Activated T-cell treated with anti-CD3 and anti-CD28 coated beads, Interleukin-2, amount 50 U/mL, for 1 hour (primary cell): ENCODE data around the gene APOBEC3C.
A peak's percentile ranks its signal among the peaks of the same experiment; 100 is the strongest.
"Not testable (repeated sequence)": the region's sequence is repeated elsewhere in the genome, so short reads cannot be mapped to it uniquely, and the experiment has no call there.

Source experiments
- DNase-seq: peaks from one replicate; pipeline ENCODE4 v3.0.0-alpha.2; 2020

The APOBEC3C gene

GRCh38 chr22:38984224-38984623 is 29.8 kb upstream of the APOBEC3C start:
- DNase-seq: no peak

DNA sequence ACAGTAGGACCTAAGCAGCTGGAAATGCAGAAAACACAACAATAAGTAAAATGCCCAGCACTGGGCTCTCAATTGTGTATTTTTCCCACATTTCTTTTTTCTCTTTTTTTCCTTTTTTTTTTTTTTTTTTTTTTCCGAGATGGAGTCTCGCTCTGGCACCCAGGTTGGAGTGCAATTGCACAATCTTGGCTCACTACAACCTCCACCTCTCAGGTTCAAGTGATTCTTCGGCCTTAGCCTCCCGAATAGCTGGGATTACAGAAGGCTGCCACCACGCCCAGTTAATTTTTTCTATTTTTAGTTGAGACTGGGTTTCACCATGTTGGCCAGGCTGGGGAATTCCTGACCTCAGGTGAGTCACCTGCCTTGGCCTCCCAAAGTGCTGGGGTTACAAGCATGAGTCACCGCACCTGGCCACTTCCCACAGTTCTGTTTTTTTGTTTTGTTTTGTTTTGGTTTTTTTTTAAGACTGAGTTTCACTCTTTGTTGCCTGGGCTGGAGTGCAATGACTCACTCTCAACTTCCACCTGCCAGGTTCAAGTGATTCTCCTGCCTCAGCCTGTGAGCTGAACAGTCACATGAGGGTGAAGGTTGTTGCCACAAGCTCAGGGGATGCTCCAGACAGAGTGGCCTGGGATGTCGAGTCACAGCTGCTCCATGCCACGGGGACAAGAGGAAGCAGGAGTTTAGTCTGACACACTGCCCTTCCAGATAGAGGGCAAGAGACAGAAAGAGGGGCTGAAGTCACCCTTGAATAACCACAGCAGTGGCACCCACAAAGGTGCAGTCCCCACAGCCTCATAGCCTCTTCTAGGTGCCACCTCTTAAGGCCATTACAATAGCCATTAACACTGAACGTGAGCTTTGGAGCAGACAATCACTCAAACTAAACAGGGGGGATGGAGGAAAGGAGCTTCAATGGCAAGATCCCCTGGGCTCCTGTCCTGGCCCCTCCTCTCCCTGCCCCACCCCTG is 29.0 kb upstream of the APOBEC3C start:
- peak; percentile 65 for DNase-seq

GRCh38 chr22:38986629-38987028 is 27.4 kb upstream of the APOBEC3C start:
- DNase-seq: no peak

DNA sequence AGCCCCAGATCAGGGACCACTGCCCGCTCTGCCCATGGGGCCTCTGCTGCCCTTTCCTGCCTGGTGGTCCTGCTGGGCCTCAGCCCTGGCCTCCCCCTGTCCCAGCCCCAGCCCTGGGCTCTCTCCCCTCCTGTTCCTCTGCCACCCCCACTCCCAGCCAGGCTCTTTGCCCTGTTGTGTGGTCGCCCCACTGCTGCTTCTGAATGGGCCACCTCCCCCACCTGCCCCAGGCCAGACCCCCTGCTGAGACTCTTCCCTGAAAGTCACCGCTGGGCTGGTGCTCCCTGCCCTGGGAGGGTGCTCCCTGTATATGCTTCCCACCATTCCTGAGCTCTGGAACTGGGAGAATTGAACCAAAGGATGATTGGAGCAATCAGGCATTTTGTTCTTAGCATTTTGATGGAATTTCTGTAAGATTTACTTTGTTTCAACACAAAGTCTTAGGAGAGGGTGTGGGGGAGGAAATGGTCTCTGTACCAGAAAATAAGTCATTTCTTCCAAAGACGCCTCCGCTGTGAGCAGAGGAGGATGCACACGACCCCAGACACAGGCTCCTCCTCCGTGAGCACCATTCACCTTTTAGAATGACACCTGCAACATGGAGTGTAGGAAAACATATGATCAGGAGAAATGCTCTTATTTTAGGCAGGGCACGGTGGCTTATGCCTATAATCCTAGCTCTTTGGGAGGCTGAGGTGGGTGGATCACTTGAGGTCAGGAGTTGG is 26.7 kb upstream of the APOBEC3C start:
- DNase-seq: no peak

GRCh38 chr22:38989466-38989865 is 24.6 kb upstream of the APOBEC3C start:
- no peak for DNase-seq

GRCh38 chr22:38992871-38993371 is 21.1 kb upstream of the APOBEC3C start:
- DNase-seq: not testable (repeated sequence)

DNA sequence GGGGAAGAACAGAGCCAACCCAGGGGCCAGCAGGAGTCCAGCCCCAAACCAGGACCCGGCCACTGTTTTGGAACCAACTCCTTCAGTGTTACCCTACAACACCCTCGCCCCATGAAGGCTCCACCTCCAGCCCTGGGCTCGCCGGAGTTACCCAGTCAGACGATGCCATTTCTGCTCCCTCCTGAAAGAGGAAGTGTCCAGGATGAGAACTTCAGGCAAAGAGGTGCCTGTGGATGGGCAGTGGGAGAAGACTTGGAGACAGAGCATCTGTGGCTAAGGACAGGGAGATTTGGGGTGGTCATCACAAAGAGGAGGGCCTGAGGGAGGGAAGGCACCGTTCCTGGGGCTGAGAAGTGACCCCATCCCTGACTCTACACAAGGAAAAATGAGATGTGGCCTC is 18.0 kb upstream of the APOBEC3C start:
- no peak for DNase-seq

- no peak for DNase-seq
Measured at GRCh38 chr22:38997518-38997917, 16.5 kb upstream of the APOBEC3C start.

- peak; percentile 62 for DNase-seq
Measured at GRCh38 chr22:39003165-39003638, 10.9 kb upstream of the APOBEC3C start.

GRCh38 chr22:39007177-39007576 is 6.9 kb upstream of the APOBEC3C start:
- DNase-seq: no peak

GRCh38 chr22:39008271-39008850 is 5.7 kb upstream of the APOBEC3C start:
- DNase-seq: not testable (repeated sequence)

- no peak for DNase-seq
Measured at GRCh38 chr22:39010946-39011345, 3.1 kb upstream of the APOBEC3C start.

- no peak for DNase-seq
Measured at GRCh38 chr22:39012533-39013511, 1.2 kb upstream of the APOBEC3C start.

GRCh38 chr22:39013561-39013941 is 506 bp upstream of the APOBEC3C start:
- not testable (repeated sequence) for DNase-seq

DNA sequence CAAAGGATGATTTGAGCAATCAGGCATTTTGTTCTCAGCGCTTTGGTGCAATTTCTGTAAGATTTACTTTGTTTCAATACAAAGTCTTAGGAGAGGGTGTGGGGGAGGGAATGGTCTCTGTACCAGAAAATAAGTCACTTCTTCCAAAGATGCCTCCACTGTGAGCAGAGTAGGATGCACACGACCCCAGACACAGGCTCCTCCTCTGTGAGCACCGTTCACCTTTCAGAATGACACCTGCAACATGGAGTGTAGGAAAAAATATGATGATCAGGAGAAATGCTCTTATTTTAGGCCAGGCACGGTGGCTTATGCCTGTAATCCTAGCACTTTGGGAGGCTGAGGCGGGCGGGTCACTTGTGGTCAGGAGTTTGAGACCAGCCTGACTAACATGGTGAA is 665 bp downstream of the APOBEC3C start:
- not testable (repeated sequence) for DNase-seq

DNA sequence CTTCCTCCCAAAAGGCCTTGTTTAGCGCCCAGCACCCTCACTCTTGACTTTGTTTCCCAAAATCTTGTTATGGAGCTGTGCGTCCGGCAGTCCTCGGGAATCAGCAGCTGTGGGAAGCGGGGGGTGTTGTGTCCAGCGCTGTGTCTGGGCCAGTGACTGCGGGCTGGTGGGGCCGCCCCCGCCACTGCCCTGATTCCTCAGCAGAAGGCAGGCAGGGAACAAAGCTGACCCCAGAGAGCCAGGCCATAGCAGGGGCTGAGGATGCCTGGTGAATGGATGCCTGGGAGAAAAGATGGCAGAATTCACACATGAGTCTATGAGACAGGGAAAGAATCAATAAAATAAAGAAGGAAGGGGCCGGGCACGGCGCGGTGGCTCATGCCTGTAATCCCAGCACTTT is 2.5 kb downstream of the APOBEC3C start:
- DNase-seq: no peak

GRCh38 chr22:39017596-39018365 is 3.7 kb downstream of the APOBEC3C start:
- no peak for DNase-seq

GRCh38 chr22:39020021-39020651 is 6.1 kb downstream of the APOBEC3C start:
- DNase-seq: peak; percentile 31

- DNase-seq: peak; percentile 28
Measured at GRCh38 chr22:39021552-39022250, 7.6 kb downstream of the APOBEC3C start.
